RWPE2 (cell line): ENCODE data around the gene ALG6.
A peak's percentile ranks its signal among the peaks of the same experiment; 100 is the strongest.

ENCODE experiments used
- ATAC-seq: fragments of 200-7000 bp; cut with Tn5 transposase; 3 replicates; pipeline ENCODE4 v1.9.1; 2021; ENCODE audit warnings: low read depth
- DNase-seq: peaks from one replicate; pipeline ENCODE4 v3.0.0-alpha.2; 2020; ENCODE audit warnings: low spot score
- H3K27ac ChIP-seq: fragments of 450-650 bp; 2 replicates; pipeline ENCODE4 v1.5.1; 2017; ENCODE audit warnings: mild to moderate bottlenecking; ENCODE audit not compliant: poor library complexity, severe bottlenecking
- H3K27me3 ChIP-seq: fragments of 250-450 bp; sonication (Bioruptor Pico); 2 replicates; pipeline ENCODE4 v1.5.1; 2021; ENCODE audit warnings: mild to moderate bottlenecking, moderate library complexity; ENCODE audit not compliant: insufficient read depth, poor library complexity, severe bottlenecking
- H3K36me3 ChIP-seq: fragments of 250-450 bp; sonication (Bioruptor Pico); 2 replicates; pipeline ENCODE4 v1.5.1; 2020; ENCODE audit warnings: low read depth, mild to moderate bottlenecking, moderate library complexity
- H3K4me1 ChIP-seq: fragments of 250-450 bp; sonication (Bioruptor Pico); 2 replicates; pipeline ENCODE4 v1.5.1; 2021; ENCODE audit warnings: mild to moderate bottlenecking, moderate library complexity; ENCODE audit not compliant: insufficient read depth, poor library complexity, severe bottlenecking
- H3K4me3 ChIP-seq: fragments of 250-450 bp; sonication (Bioruptor Pico); 2 replicates; pipeline ENCODE4 v1.5.1; 2021; ENCODE audit warnings: mild to moderate bottlenecking, moderate library complexity; ENCODE audit not compliant: severe bottlenecking
- H3K9me3 ChIP-seq: fragments of 250-450 bp; sonication (Bioruptor Pico); 2 replicates; pipeline ENCODE4 v1.5.1; 2021; ENCODE audit warnings: mild to moderate bottlenecking, moderate library complexity; ENCODE audit not compliant: severe bottlenecking
- TF ChIP-seq, protein P1 (sequence below): fragments of 450-650 bp; IDR thresholded peaks from one replicate; pipeline ENCODE4 v1.5.1; 2017; ENCODE audit warnings: mild to moderate bottlenecking, moderate library complexity; ENCODE audit not compliant: poor library complexity, severe bottlenecking

Gene ALG6

GRCh38 chr1:63320022-63320721, 47.3 kb upstream of the ALG6 start:
- DNase-seq (no peak), ATAC-seq (no peak)
- Histone ChIP-seq H3K4me3 (no peak overlapping the region), H3K36me3 (no peaks in the 10 kb centered on the region), H3K4me1 (no peaks in the 10 kb centered on the region), H3K27ac (no peak overlapping the region), H3K9me3 (no peaks in the 10 kb centered on the region), H3K27me3 (peaks cover 77% of the 10 kb centered on the region)
- TF ChIP-seq, protein P1, sequence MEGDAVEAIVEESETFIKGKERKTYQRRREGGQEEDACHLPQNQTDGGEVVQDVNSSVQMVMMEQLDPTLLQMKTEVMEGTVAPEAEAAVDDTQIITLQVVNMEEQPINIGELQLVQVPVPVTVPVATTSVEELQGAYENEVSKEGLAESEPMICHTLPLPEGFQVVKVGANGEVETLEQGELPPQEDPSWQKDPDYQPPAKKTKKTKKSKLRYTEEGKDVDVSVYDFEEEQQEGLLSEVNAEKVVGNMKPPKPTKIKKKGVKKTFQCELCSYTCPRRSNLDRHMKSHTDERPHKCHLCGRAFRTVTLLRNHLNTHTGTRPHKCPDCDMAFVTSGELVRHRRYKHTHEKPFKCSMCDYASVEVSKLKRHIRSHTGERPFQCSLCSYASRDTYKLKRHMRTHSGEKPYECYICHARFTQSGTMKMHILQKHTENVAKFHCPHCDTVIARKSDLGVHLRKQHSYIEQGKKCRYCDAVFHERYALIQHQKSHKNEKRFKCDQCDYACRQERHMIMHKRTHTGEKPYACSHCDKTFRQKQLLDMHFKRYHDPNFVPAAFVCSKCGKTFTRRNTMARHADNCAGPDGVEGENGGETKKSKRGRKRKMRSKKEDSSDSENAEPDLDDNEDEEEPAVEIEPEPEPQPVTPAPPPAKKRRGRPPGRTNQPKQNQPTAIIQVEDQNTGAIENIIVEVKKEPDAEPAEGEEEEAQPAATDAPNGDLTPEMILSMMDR = no peak

GRCh38 chr1:63321066-63321784, 46.2 kb upstream of the ALG6 start:
- no peak for ATAC-seq
- Histone ChIP-seq H3K27me3 (peaks cover 88% of the 10 kb centered on the region), H3K4me3 (no peak overlapping the region)

DNA sequence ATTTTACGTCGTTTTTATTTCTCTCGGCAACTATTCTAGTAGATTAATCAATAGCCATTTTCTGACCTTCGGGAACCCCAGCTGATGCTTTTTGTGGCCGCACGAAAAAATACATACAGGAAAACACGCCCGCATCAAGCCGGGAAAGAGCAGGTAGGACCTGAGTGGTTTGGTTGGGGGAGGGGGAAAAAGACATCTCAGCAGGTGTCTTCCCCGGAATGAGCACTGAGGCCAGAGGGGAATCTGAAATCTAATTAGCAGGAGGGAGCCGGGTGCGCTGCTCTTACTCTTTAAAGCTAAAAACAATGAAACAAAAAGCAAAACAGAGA, 45.7 kb upstream of the ALG6 start:
- DNase-seq (no peak), ATAC-seq (no peak)
- H3K27ac ChIP-seq = no peak overlapping the region
- no peaks in the 10 kb centered on the region for H3K36me3 ChIP-seq
- TF ChIP-seq, protein P1 = no peak
- peak overlapping the region; percentile 32 for H3K4me3 ChIP-seq
- H3K4me1 ChIP-seq = no peaks in the 10 kb centered on the region
- peaks cover 93% of the 10 kb centered on the region for H3K27me3 ChIP-seq
- H3K9me3 ChIP-seq = no peaks in the 10 kb centered on the region

More at GRCh38 chr1:63321066-63321784, 46.2 kb upstream of the ALG6 start:
- Histone ChIP-seq H3K9me3 (no peaks in the 10 kb centered on the region), H3K4me1 (no peaks in the 10 kb centered on the region), H3K36me3 (no peaks in the 10 kb centered on the region), H3K27ac (no peak overlapping the region)
- no peak for DNase-seq
- TF ChIP-seq, protein P1 = no peak

DNA sequence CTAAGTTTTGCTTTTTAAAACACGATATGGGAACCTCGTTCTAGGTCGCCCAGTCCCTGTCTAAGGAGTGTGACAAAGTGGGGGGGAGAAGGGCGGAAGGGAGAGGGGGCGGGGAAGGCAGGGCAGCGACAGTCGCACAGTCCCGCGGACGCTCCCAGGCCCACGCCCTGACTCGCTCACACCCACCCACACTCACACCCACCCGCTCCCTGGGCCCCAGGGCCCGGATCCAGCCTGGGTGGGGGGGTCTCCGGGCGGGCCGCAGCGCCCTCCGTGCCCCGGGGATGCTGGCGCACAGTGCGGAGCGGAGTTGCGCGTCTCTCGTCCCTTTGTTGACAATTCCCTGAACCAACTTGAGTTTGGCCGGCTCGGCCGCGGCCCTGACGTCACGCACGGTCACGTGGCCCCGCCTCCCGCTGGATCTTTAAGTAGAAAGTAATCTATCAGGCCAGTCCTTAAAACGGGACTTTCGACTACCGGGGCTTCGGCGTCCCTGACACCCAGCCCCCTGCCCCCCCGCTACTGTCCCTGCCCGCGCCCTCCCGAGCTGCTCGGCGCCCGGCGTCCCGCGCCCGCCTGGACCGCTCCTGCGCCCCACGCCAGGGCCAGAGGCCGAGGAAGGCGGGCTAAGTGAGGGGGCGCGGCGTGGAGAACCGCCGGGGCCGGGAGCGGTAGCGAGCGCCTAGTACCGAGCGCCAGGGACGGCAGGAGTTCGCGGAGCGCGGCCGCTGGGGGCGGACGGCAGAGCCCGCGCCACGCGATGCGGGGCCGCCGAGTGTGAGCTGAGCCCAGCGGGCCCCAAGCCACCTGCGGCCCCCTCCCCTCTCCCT, 45.1 kb upstream of the ALG6 start, which contains the start of gene FOXD3:
TSS of gene FOXD3 (plus strand) at position 454 of the 830 bp plus-strand sequence. CDS start 492 bp downstream, outside the sequence.
- Histone ChIP-seq H3K27ac (no peak within 1 kb of the TSS), H3K4me1 (no peaks in the 10 kb centered on the region), H3K4me3 (peak within 1 kb of the TSS; percentile 32), H3K36me3 (no peaks in the 10 kb centered on the region), H3K9me3 (no peaks in the 10 kb centered on the region), H3K27me3 (peaks cover 99% of the 10 kb centered on the region)
- ATAC-seq (peak; percentile 33), DNase-seq (no peak)
- TF ChIP-seq, protein P1 = no peak
